ENCODE results near the gene PMAIP1. TPM values are rescaled to one million over a fixed set of nuclear protein-coding genes. Genes with fewer than 3 reads are reported as not detected.

PMAIP1 gene
- total and polyA plus RNA-seq, 2 of the 8 experiments (the other 6 are each of a cell fraction or from before 2014, with no cell fraction given) = 51.7 to 84.1 TPM

DNA sequence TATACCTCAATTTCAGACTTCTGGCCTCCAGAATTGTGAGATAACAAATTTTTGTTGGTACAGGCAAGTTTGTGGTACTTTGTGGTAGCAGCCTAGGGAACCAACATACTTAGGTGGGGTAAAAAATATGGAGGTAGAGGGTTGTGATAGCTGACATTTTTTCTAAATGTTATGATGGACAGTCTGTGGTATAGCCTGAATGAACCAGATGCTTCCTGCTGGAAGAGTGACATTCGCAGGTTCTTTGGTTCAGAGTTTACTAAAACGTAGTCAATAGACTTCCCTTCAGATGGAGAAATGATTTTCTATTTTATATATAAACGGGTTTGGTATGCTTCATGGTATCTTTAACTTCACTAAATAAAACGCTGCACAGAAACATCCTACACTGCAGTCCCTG lies 42.8 kb downstream of the PMAIP1 start (continued):
- TF ChIP-seq KDM4A (IDR thresholded peaks at IDR 0.05; ENCODE audit: low read depth, low read length, severe bottlenecking) = no peak
